ENCODE measurements around the gene MGAT4C. TPM values are rescaled to one million over a fixed set of nuclear protein-coding genes. Genes with fewer than 3 reads are reported as not detected.
A peak's percentile ranks its signal among the peaks of the same experiment; 100 is the strongest.

The MGAT4C gene
- total RNA-seq, 1 experiment from 2014 or later = not detected

- Histone ChIP-seq H3K36me3 (ENCODE audit: low read depth) (no peaks in the 10 kb centered on the region), H3K27ac (no peak overlapping the region), H3K9me3 (ENCODE audit: insufficient read depth, low read depth) (no peaks in the 10 kb centered on the region), H2AFZ (no peak overlapping the region), H3K27me3 (ENCODE audit: insufficient read depth, low read depth) (no peaks in the 10 kb centered on the region), H3K4me1 (replicated peaks; ENCODE audit: insufficient read depth) (no peaks in the 10 kb centered on the region), H3K9me2 (ENCODE audit: insufficient read depth) (no peaks in the 10 kb centered on the region), H3K4me2 (no peak overlapping the region), H3K4me3 (no peak overlapping the region), H4K20me1 (ENCODE audit: insufficient read depth) (no peaks in the 10 kb centered on the region), H3K79me2 (ENCODE audit: low read depth) (no peaks in the 10 kb centered on the region), H3F3A (ENCODE audit: insufficient read depth, low read depth) (no peaks in the 10 kb centered on the region)
- CTCF ChIA-PET = no interaction called here
- no TSS peak for BruUV-seq (replicated peaks)
- POLR2A ChIA-PET (ENCODE audit: unreplicated experiment) = no interaction called here
- intact Hi-C loops (cut with micrococcal nuclease; ENCODE audit: unreplicated experiment) = no loop called here
- TF ChIP-seq EZH2 (IDR thresholded peaks at IDR 0.05; ENCODE audit: low read depth) (no peak), CTCF (conservative IDR thresholded peaks at IDR 0.05) (no peak)
- DNase-seq = no peak
These were observed 138.5 kb downstream of the MGAT4C start for GRCh38 chr12:86117711-86118110.

- BruUV-seq (replicated peaks) = no TSS peak
- Histone ChIP-seq H3K27ac (no peak overlapping the region), H4K20me1 (ENCODE audit: insufficient read depth) (no peaks in the 10 kb centered on the region), H3K27me3 (ENCODE audit: insufficient read depth, low read depth) (no peaks in the 10 kb centered on the region), H3K36me3 (ENCODE audit: low read depth) (no peaks in the 10 kb centered on the region), H3K79me2 (ENCODE audit: low read depth) (no peaks in the 10 kb centered on the region), H3K4me3 (no peak overlapping the region), H3F3A (ENCODE audit: insufficient read depth, low read depth) (no peaks in the 10 kb centered on the region), H3K9me2 (ENCODE audit: insufficient read depth) (no peaks in the 10 kb centered on the region; the same call in 1 of the 2 replicates), H2AFZ (no peak overlapping the region), H3K4me2 (no peak overlapping the region), H3K4me1 (replicated peaks; ENCODE audit: insufficient read depth) (no peaks in the 10 kb centered on the region), H3K9me3 (ENCODE audit: insufficient read depth, low read depth) (no peaks in the 10 kb centered on the region)
- CTCF ChIA-PET = no interaction called here
- intact Hi-C loops (cut with micrococcal nuclease; ENCODE audit: unreplicated experiment) = no loop called here
- TF ChIP-seq CTCF (conservative IDR thresholded peaks at IDR 0.05) = no peak
- TF ChIP-seq EZH2 (IDR thresholded peaks at IDR 0.05; ENCODE audit: low read depth) = no peak
- DNase-seq = no peak
- POLR2A ChIA-PET (ENCODE audit: unreplicated experiment) = interaction anchor here (0.6 kb wide), 1 partner anchor 9 kb away, joined by 5 read pairs; no protein-coding TSS in a partner anchor
These were observed 152.1 kb downstream of the MGAT4C start for GRCh38 chr12:86104087-86104486.

- Histone ChIP-seq H3K79me2 (ENCODE audit: low read depth) (no peaks in the 10 kb centered on the region), H3F3A (ENCODE audit: insufficient read depth, low read depth) (no peaks in the 10 kb centered on the region), H3K27ac (no peak overlapping the region), H3K4me3 (no peak overlapping the region), H3K9me2 (ENCODE audit: insufficient read depth) (no peaks in the 10 kb centered on the region; the same call in 1 of the 2 replicates), H3K27me3 (ENCODE audit: insufficient read depth, low read depth) (no peaks in the 10 kb centered on the region), H3K36me3 (ENCODE audit: low read depth) (no peaks in the 10 kb centered on the region), H4K20me1 (ENCODE audit: insufficient read depth) (no peaks in the 10 kb centered on the region), H3K9me3 (ENCODE audit: insufficient read depth, low read depth) (no peaks in the 10 kb centered on the region), H3K4me1 (replicated peaks; ENCODE audit: insufficient read depth) (no peaks in the 10 kb centered on the region), H2AFZ (0 out of 2 replicates have a peak overlapping the region, but pooled peaks have one; percentile 6), H3K4me2 (no peak overlapping the region)
- intact Hi-C loops (cut with micrococcal nuclease; ENCODE audit: unreplicated experiment) = no loop called here
- TF ChIP-seq CTCF (conservative IDR thresholded peaks at IDR 0.05) (no peak), EZH2 (IDR thresholded peaks at IDR 0.05; ENCODE audit: low read depth) (no peak)
- ChIA-PET POLR2A (ENCODE audit: unreplicated experiment) (no interaction called here), CTCF (no interaction called here)
- BruUV-seq (replicated peaks) = no TSS peak
- no peak for DNase-seq
These were observed 159.0 kb downstream of the MGAT4C start for GRCh38 chr12:86097161-86097560.

Measured in PC-9 (cell line).